Bone marrow (tissue), 2 donors: ENCODE results near the gene DDX5.

ENCODE experiments used
- DNase-seq, 2 donors: peaks; one replicate each; lab custom pipeline; 2025; lab: John Stamatoyannopoulos, UW

The DDX5 gene

DNA sequence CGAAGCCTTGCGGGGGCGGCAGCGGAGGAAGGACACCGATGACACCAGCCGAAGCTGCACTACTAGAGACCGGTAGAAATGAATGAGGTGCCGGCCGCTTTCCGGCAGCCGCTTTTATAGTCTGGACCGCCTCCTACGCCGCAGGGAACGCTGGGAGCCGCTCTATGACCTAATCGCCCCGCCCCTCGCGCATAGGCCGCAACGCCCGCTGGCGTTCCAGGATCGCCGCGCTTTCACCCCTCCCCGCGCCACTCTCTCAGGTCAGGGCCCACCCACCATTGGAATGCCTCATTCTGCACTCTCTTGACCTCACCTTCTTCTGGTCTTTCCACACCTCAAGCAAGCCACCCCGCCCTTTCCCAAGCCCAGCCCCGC, at the start of gene DDX5:
DDX5 (minus strand) TSS at position 89 of the 375 bp plus-strand sequence. CDS start 170 bp downstream, outside the sequence.
- DNase-seq = peak; percentile 98 to 100

DNA sequence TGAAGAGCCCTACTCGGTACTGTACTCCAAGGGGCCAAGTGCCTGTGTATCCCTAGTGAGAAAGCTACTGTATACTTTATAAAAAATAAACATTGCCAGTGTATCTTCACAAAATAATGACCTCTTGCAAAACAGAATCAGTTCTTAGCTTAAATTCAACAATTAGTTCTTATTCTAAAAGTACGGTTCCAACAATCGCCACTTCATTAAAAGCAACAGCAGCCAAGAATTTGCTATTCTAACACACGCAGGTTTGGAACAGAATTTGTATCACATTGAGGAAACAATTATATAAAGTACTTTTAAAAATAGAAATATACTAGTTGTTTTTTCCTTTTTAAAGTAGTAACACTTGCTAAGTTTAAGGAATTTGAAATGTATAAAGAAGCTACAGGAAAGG, 49.2 kb upstream of the DDX5 start:
- DNase-seq = no peak

DNA sequence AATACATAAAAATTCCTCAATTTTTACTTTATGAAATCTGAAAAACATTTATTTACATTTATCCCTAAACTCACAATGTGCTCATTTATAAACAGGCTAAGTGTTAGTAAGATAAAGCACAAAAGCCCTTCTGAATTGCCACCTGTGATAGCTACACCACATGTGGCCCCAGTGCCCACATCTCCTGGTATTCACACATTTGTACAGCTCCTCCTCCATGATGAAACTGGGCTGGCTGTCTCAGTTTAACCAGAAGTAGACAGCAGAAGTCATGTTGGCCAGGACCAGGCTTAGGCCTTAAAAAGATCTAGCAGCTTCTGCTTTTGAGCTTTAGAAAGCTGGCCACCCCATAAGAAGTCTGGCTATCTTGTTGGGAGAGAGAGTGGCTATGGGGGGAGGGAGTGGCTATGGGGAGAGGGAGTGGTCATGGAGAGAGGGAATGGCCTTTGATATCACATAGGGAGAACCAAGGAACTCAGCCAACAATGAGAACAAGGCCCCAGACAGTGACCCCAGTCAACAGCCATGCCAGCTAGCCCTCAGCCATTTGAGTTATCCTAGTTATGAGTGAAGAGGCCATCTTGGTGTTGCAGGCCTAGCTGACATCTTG, 48.0 kb upstream of the DDX5 start:
- DNase-seq = no peak

DNA sequence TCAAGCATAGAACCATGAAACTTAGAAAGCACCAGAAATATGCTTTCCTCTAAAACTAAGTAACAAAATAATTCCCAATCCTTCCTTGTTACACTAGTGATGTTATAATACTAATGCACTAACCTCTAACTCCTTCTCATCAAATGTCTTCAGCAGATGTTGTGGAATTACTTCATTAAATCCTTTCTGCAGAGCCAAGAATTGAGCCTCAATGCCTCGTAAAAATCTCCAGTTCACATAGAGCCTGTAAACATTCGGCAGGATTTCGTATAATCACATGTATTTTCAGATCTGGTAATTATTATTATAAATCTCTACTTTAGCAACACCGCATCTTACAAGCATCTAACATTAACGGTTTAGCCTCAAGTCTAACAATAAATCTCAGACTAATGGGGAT, 45.4 kb upstream of the DDX5 start:
- no peak for DNase-seq

DNA sequence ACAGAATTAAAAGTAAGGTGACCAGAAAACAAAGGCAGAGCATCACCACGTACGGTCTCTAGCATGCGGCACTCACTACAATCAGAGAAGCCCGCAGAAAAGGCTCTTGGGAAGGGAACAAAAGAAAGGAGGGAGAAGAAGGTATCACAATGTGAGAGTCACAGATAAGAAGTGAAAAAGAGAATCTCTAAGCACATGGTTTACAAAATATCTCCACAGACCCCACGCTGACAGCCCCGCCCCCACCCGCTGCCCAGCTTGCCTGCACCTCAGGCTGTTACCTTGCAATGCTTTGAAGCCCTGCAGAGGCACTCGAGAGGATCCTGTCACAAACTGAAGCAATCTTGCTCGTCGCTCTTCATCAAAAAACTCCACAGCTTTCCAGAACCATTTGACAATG, 41.2 kb upstream of the DDX5 start:
- no peak for DNase-seq

DNA sequence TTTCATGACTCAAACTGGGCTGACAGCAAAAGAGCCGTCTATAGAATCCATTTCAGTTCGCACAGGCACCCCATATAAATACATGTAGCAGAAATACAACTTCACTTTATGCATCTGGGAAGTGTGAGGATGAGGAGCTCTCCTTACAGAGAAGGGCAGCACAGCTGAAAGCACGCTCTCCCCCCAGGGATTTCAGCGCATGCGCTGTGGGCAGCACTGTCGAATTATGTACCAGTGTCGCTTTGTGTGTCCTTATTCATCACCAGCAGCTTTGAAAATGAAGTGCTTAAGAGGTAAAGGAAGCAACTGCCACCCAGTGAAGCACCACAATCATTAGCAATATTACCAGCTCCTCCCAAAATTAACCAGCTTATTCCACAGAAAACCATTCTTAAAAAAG, 40.6 kb upstream of the DDX5 start:
- no peak for DNase-seq

DNA sequence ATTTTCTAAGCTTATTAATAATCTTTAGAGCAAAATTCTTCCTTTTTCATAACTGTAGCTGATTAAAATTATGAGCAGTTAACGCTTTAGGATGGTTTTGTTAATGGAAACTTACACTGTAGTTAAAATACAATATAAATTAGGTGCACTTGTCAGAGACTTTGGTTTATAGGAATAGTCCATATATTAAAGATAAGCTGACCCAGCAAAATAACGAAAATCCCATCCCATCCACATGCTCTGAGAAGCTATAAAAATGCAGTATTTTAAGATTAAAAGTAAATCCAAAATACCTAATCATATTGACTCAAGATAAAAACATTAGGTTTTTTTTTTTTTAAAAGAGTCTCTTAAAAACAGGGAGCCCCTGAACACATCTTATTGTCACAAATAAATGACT, 38.7 kb upstream of the DDX5 start:
- no peak for DNase-seq

DNA sequence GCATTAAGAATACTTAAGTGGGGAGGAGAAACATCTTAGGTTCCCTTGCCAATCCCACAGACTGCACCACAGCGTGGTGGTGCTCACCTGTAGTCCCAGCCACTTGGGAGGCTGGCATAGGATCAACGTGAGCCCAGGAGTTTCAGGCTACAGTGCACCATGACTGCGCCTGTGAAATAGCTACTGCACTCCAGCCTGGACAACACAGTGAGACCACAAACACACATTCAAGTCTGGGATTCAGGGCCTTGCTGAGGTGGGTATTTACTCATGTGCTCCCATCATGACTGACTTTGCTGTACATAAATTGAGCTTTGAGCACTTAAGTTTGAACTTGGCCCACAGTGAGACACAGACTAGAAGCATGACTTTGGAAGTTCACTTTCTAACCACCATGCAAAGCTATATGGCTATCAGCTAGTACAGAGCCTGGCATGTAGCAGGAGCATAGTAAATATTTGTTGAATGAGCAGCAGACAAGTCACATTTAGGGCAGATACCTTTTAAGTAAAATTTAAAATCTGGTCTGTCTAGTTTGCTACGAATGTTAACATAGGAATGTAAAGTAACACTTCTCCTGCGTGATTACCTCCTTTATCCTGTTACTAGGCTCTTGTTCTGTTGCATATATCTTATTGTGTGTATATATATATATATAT, 34.2 kb upstream of the DDX5 start:
- DNase-seq = no peak

DNA sequence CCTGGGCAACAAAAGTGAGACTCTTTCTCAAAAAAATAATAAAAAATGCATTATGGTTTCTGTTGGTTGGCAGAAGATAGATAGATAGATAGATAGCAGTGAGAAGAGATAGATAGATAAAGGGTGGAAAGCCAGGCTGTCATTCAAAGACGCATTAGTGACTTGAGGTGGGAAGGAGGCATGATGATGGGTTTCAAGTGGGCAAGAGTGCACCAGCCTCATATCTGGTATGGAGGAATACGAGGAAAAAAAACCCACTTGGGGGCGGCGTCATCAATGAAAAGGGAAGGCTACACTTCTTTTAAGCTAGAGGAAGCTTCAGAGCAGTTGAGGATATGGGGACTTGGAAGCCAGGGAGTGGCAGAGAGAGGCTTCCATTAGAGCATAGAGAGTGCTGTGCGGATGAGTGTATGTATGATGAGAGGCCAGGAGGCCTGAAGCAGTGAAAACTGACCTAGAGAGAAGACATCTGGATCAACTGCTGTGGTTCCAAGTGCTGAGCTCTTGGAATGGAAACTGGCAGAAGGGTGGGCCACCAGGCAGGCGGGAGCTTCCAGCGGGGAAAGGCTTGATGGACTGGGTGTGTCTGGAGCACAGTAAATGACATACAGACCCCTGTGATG, 32.5 kb upstream of the DDX5 start:
- no peak for DNase-seq

DNA sequence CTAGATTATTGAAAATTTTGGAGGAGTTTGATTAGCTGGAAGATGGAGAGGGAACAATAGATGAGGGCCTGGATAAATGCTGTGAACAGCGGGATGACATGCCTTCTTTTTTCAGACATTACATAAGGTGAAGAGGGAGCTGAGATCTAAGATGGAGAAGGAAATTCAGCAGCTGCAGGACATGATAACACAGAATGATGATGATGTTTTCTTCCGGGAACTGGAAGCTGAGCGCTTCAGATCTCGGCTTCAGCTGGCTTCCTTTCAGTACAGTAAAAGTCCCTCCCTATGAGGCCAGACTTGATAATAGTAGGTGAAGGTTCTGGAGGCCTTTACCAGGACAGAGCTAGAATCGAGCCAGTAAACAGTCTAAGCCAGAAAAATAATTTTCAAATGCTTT, 31.4 kb upstream of the DDX5 start:
- no peak for DNase-seq

DNA sequence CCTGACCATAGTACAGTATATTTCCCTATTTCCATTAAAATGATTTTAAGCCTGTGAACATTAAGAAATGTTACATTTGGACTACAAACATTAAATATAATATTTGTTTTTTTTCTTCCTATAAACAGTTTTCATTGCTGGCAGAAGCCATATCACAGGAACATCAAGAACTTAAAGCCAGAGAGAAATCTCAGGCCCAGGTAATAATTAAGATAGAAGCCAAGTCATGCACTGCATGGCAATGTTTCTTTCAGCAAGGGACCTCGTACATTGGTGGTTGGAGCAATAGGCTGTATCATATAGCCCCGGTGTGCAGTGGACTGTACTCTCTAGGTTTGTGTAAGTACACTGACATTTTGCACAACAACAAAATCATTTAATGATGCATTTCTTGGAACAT, 30.8 kb upstream of the DDX5 start:
- DNase-seq = no peak

DNA sequence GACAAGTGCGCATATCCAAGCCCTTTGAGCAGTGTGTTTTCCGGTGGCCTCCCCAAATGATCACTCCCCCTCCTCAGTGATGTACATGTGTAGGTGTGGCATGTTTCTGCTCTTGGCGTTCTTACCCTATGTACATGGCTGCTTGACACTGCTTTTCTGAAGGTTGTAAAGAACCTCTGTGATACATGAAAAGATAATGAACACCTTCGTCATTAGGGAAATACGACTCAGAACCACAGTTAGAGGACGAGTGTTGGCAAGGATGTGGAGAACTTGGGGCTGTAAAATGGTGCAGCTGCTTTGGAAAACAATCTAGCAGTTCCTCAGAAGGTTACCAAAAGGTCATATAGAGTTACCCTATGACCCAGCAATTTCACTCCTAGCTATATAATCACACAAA, 29.3 kb upstream of the DDX5 start:
- DNase-seq = no peak

DNA sequence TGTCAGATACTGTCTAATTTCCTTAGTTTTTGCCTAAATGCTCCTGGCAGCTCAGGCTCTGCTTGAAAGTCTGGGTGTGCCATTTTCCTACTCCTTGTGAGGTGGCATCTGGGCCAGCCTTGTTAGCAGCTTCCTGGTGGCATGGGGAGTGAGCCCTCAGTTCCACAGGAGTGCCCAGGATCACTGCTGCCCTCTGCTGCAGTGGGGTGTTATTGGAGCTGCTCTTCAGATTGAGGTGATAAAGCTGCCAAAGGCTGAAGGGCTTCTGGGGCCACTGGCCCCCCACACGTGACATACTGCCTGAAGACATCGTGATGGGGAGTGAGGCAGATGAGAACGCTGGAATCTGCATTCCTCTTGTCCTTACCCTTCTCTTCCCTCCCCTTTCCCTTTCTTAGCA, 28.1 kb upstream of the DDX5 start:
- DNase-seq = no peak

DNA sequence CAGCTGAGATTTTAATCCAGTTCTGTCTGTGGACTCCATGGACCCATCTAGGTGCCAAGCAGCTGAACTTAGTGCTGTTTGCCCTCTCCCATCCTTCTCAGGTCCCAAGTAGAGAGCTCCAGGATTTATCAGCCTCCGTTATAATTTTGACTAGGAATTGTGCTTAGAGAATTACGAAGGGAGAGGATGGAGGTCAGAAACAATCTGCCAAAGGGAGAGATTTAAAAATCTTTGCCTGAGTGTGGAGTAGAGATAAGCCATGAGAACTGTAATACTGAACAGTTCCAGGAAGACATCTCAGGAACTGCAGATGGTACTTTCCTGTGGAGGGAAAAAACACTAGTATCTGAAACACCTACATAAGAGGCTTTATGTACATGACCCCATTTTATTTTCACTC, 27.7 kb upstream of the DDX5 start:
- DNase-seq = no peak

DNA sequence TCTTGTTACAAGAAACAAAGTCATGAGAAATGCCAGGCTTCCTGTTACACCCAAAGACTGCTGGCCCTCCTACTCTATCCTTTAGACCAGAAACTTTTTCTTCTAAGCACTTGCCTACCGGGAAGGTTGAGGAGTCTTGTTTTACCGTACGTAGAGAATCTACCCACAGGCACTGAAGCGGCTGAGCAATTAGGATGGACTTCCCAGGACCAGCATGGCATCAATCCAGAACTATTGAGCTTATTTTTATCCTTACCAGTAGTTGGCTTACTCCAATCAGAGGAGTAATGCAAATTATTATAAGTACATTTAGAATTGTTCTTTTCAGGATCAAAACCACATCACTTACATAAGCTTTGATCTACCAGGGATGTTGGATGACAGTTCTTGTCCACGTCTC, 26.3 kb upstream of the DDX5 start:
- DNase-seq = no peak

DNA sequence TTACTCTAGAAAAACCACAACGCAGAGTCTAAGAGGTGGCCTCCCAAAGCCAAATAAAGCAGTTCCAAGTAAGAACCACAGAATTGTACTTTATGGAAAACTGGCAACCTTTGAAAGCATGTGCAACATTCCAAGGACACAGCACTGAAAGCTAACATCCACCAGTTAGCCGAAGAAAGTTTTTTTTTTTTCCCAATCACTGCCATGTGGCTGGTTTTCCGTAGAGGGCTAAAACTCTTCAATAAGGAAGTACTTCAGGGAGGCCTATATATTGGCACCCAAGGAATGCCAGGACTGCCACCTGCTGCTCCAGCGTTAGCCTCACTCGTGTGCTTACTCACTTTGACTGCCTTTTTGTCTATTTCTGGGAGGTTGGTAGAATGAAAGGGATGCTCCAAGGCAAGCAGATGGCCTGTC, 25.9 kb upstream of the DDX5 start:
- DNase-seq = no peak

DNA sequence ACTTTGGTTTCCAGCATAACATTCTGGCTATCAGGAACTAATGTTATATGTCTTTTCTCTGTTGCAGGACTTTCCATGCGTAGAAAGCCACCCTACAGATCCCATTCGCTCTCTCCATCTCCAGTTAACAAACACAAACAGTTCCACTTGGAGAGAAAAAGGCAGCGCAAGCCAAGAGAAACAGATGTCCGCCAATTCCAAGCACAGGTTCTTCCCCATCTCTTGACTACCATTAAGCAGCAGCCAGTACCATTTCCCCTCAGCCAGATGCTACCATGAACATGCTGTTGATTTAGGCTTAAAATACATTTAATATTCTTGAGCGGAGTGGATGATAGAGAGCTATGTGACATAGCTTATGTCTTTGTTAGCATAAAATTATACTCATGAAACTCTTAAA, 23.1 kb upstream of the DDX5 start:
- no peak for DNase-seq

DNA sequence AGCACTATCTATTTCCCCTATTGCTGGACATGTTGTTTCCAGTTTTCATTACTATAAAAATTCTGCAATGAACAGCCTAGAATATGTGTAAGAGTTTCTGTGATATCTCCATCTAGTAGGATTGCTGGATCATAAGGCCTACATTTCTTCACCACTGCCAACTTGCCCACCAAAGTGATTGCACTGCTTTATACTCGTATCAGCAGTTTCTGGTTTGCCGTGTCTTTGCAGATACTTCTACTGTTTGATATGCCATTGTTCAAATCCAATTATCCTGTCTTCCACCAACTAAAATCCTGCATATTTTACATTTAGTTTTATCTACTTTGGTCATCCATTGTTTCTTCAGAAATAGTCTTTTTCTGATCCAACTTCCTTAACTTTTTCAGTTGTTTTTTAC, 21.8 kb upstream of the DDX5 start:
- DNase-seq = no peak

DNA sequence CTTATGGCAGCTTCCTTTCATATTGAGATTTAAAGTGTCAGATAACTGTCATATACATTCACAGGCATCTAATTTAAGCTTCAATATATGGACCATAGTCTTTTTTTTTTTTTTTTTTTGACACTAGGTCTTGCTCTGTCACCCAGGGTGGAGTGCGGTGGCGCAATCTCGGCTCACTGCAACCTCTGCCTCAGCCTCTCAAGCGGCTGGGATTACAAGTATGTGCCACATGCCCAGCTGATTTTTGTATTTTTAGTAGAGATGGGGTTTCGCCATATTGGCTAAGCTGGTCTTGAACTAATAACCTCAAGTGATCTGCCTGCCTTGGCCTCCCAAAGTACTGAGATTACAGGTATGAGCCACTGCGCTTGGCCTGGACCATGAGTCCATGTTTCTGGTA, 14.3 kb upstream of the DDX5 start:
- no peak for DNase-seq

DNA sequence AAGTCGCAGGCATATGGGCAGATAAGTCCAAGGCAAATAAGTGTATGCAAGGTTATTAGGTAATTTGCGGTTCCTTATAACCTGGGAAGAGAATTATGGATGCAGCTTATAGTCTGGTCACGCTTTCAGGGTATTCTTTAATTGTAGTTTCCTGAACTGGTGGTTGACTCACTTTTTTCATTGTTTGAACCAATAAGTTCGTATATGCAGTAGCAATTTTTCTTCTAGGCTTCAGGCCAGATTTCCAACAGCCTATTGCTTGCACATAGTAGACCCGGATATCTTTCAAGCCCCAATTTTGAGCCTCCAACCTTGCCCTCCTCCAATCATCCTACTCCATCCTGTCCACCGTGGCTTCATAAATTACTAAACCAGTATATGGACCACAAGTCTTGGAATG, 13.5 kb upstream of the DDX5 start:
- no peak for DNase-seq

DNA sequence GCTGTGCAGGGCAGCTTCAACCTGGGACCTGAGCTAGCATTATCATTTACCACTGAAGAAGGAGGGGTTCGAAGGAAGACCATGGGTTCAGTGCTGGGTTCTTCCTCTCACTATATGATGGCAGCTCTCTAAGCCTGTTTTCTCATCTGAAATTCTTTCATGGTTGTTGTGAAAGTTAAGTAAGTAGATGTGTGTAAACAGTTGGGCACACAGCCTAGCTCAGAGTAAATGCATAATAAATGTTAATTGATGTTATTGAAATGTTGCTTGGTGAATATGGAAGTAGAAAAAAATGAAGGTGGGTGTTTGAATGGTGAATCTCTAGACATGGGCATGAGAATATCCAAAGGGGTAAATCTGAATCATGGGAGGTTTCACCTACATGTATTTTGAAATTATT, 9.7 kb upstream of the DDX5 start:
- DNase-seq = no peak

DNA sequence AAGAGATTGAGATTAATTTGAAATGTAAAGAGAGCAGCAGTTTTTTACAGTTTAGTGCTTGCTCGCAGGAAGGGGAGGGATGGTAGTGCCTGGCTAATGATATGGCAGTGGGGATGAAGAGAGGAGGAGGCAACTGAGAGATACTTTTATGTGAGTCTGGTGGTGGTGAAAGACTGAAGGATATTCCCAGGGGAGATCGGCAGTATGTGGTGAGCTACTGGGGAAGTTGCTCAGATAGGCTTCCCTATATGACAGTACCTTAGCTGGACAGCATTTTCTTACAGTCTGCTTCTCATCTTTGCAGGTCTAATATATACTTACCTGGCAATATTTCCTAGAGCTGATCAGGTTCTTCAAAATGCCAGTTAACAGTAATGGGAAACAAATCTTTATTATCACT, 9.3 kb upstream of the DDX5 start:
- DNase-seq = no peak

DNA sequence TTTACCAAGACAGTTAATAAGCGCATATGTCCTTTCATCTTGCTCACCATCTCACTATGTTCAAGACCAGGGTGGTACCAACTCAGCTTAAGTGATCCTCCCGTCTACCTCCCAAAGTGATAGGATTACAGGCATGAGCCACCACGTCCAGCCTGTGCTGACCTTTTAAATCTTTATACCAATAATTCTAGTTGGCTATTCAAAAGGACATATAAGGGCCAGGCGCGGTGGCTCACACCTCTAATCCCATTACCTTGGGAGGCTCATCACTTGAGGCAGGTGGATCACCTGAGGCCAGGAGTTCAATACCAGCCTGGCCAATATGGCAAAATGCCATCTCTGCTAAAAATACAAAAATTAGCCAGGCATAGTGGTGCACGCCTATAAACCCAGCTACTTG, 3.1 kb upstream of the DDX5 start:
- DNase-seq = no peak

DNA sequence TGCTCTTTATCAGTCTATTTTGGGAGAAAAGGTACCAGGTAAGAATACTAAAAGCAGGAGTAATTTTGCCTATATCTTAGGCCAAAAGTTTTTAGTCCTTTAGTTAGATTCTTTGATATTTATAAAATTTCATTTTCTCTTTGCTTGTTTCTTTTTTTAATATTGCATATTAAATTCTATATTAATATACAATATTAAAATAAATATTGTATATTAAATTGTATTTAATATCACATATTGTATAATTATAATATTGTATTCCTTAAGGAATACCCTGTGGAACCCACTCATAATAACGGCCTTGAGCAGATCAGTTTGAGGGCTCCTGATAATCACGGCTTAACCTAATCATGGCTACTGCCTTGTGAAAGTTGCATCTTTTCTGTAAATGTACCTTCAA, 2.6 kb upstream of the DDX5 start:
- DNase-seq = no peak
